Stimulated activated CD4-positive, alpha-beta T cell treated with anti-CD3 and anti-CD28 coated beads, Interleukin-4, amount 100 ng/mL, for 4 hours (primary cell): ENCODE measurements around the gene IDUA.

ENCODE experiments used
- DNase-seq, 2 experiments: peaks; one replicate each; pipeline ENCODE4 v3.0.0-alpha.2; 2020

Gene IDUA

DNA sequence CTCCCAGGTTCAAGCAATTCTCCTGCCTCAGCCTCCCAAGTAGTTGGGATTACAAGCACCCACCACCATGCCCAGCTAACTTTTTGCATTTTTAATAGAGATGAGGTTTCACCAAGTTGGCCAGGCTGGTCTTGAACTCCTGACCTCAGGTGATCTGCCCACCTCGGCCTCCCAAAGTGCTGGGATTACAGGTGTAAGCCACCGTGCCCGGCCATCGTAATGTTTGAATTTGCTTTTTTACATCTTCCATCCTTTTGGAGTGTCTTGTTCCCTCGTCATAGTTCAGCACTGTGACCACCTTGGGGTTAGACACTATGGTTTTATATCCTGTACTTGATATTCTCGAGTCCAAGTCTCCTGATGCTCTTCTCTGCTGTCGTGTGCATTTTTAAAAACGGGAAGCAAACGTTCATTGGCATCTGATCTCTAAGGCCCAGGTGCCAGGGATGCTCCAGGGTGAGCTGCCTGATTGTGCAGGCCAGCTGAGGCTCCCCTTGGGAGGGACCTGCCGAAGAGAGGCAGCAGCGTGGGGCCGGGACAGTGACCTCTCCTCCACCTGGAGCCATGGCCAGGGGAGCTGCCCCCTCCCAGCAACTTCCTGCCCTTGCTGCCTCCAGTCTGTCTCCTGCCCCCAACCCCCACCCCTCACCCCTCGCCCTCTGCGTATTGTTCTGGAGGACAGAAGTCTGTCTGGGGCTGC lies 30.2 kb upstream of the IDUA start:
- no peak for DNase-seq

DNA sequence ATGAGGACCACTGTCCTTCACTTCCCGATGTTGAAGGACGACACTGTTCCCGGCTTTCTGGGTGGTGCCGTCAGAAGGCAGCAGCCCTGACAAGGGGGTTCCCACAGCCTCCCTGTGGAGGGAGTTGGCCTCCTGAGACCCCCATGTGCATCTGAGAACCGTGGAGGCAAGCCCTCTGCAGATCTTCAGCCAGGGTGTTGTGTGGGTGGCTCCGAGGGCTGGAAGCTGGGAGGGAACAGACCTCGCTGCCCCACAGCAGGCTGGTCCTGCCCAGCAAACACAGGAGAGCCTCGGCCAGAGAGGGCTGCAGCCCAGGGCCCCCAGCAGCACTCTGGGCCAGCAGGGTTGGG lies 29.6 kb upstream of the IDUA start:
- DNase-seq = no peak

DNA sequence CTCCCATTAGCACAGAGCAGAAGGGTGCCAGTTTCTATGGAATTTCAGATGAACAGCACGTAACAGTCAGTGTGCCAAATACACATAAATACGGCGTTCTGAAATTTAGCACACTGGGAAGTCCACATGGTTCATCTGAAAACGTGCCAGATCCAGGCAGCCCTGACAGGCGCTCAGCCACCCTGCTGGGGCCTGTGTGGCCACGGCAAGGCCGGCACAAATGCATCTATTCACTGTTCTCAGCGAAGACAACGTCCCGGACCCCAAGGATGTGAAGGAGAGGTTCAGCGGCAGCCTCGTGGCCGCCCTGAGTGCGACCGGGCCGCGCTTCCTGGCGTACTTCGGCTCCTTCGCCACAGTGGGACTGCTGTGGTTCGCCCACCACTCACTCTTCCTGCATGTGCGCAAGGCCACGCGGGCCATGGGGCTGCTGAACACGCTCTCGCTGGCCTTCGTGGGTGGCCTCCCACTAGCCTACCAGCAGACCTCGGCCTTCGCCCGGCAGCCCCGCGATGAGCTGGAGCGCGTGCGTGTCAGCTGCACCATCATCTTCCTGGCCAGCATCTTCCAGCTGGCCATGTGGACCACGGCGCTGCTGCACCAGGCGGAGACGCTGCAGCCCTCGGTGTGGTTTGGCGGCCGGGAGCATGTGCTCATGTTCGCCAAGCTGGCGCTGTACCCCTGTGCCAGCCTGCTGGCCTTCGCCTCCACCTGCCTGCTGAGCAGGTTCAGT lies 29.1 kb upstream of the IDUA start:
- DNase-seq = no peak

DNA sequence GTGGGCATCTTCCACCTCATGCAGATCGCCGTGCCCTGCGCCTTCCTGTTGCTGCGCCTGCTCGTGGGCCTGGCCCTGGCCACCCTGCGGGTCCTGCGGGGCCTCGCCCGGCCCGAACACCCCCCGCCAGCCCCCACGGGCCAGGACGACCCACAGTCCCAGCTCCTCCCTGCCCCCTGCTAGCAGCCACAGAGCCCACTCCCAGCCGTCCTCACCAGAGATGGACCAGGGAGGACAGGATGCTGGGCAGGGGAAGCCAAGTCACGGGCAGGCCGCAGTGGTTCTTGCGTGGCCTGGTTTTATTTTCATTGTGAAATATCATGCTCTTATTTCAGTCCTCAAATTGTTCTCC lies 28.6 kb upstream of the IDUA start:
- no peak for DNase-seq

DNA sequence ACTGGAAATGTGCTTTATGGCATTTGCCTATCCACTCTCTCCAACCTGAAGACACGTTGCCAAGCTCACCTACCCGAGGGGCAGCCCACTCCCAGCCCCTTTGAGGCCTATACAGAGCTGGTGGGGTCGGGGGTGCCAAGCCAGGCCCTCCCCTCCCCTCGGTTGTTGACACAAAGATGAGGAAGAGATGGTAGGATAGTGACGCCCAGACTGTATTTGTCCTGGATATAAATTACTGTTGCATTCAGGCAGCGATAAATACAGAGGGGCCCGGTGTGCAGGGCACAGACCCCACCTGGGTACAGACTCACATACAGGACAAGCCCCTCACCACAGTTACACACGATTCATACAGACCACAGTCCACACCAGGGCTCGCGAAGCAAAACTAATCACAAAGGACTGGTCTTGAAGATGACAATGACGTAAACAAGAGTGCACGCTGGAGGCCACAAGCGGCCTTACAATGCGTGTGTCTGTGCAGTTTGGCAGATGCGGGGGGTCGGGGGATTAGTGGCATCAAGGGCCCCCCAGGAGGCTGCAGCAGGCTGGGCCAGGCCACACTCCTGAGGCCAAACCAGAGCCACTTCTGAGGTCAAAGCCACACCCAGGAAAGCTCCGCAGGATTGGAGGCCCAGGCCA lies 28.0 kb upstream of the IDUA start:
- no peak for DNase-seq

DNA sequence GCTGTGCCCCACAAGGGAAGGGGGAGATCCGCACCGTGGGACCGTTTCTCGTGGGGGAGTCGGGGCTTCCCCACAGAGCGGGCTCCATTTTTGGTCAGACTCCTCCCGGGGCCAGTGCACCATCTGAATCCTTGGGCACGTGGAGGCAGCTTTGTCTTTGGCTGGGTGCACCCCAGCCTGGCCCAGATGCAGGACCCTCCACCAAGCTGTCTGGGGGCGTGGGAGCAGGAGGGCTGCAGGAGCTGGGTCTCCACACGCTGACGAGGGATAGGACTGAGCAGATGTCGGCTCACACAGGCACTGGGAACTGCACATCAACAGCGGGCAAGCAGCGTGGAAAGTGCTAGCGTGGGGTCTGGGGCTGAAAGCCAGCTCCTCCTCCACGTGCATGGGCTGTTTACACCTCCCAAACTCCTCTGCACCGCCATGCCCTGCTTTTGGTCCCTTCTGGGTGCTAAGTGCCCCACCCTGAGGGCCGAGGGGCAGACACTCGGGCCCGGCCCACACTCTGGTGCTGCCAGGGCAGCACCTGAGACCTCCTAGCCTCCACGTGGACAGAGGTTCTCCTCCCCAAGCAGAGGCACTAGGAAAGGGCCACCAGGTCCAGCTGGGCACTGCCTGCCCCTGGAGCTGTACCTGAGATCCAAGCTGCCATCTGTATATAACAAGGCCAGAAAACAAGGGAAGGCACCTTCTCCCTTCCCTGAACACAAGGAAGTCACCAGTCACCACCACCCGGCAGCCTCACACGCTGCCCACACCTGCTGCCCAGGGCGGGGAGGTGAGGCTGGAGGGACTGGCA lies 27.3 kb upstream of the IDUA start:
- DNase-seq = no peak

DNA sequence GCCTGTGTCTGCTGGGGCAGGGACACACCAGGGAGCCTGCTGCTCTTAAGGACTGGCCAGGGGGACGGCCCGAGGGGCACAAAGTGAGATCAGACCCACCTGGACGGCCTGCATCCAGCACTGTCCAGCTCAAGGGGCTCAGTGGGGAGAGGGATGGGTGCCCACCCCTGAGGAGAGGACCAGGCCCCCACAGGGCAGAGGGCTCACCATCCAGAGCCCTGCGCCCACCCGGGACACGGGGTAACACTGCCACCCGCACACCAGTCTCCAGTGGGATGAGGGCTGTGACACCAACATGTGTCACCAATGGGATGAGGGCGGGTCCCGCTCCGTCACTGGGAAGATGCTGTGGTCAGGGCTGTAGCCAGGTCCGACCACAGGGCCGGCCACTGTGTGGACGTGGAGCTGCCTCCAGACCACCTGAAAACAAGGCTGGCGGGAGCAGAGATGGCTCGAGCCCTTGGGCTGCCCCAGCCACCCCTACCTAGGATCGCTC lies 26.7 kb upstream of the IDUA start:
- no peak for DNase-seq

DNA sequence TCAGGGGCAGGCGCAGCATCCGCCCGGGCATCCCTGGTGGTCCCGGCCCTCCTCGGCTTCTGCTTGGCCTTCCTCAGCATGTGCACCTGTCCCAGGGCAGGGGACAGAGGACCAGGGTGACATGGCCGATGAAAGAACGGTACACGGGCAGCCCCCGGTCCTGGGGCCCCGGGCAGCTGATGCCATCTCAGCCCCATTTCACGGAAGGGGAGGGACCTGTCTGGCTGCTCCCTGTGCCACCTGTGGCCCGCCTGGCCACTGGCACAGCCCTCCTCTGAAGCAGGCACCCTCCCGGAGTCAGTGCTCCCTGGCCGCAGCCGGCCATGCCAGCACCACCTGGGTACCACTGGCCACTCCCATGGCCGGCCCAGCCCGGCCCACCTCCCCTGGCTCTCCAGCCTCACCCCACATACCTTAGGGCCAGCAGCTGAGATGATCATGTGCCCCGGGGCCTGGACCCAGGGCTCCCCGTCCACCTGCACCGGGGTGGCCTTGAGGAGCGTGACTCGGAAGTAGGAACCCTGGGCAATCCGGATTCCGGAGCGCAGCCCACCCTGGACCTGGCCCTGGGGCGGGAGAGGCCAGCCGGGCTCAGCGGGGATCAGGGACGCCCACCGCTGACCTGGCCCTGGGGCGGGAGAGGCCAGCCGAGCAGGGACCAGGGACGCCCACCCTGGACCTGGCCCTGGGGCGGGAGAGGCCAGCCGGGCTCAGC lies 26.1 kb upstream of the IDUA start:
- DNase-seq = no peak

DNA sequence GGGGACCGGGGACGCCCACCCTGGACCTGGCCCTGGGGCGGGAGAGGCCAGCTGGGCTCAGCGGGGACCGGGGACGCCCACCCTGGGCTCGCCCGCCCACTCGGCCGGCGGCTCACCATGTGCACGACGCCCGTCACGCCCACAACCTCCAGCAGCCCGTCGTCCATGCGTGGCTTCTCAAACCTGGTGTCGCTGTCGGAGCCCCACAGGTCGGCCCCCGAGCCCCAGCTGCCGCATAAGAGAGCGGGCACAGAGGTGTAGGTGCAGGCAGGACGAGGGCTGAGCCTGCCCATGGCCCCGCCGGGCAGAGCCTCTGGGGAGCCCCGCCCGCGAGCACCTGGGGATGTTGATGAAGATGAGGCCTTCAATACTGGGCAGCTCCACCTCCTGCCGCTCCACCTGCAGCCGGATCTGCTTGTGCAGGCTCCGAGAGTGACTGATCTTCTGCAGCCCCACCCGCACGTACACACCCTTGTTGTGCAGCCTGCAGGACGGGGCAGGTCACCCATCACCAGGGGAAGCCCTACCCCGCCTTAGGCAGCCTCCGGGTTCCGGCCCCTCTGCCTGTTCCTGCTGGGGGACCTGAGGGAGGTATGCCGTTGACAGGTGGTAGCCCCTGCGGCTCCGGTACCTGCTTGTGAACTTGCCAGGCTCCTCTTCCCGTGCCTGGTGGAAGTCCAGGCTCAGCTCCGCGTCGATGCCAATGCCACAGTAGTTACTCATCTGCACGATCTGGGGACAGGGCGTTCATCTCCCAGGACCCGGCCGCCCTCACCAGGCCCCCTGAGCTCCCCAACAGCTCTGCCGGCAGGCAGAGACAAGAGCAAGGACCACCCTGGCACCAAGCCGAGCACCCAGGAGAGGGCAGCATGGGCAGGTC lies 25.3 kb upstream of the IDUA start:
- no peak for DNase-seq

DNA sequence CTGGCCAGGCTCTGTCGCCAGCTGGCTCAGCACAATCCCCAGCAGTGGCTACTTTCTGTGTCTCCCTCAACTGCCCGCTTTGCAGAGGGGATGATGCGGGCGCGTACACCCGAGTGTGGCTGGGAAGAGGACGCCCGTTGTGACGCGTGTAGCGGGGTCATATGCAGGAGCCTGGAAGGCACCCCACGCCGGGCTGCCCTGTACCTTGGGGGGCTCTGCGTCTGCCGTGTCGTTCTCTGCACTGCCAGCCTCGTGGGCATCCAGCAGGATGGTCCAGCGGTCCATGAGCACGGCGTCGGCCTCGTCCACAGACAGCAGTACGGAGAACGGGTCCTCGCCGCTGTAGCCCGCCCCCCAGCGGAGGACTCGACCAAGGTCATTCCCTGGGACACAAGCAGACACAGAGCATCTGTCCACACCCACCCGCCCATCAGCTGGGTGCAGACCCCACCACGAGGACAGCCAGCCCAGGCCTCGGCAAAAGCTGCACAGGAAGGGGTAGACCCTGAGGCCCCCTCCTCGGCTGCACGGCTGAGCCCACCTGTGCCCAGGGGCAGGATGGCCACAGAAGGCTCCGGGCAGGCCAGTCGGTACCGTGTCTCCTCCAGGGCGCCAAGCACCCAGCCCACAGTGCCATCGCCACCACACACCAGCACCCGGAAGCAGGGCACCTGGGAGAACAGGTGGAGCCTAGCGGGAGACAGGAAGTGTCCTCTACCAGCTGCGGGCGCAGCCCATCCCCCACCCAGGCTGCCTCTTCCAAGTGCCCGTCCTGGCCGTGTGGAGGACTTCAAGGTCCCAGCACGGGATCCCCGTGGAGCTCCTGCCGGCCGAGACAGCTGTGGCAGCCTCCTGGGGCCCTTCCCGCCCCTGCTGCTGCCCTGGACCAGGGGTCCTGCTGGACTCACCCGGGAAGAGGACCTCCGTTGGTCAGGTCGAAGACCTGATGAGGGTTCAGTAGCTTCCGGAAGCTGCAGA lies 24.3 kb upstream of the IDUA start:
- no peak for DNase-seq

DNA sequence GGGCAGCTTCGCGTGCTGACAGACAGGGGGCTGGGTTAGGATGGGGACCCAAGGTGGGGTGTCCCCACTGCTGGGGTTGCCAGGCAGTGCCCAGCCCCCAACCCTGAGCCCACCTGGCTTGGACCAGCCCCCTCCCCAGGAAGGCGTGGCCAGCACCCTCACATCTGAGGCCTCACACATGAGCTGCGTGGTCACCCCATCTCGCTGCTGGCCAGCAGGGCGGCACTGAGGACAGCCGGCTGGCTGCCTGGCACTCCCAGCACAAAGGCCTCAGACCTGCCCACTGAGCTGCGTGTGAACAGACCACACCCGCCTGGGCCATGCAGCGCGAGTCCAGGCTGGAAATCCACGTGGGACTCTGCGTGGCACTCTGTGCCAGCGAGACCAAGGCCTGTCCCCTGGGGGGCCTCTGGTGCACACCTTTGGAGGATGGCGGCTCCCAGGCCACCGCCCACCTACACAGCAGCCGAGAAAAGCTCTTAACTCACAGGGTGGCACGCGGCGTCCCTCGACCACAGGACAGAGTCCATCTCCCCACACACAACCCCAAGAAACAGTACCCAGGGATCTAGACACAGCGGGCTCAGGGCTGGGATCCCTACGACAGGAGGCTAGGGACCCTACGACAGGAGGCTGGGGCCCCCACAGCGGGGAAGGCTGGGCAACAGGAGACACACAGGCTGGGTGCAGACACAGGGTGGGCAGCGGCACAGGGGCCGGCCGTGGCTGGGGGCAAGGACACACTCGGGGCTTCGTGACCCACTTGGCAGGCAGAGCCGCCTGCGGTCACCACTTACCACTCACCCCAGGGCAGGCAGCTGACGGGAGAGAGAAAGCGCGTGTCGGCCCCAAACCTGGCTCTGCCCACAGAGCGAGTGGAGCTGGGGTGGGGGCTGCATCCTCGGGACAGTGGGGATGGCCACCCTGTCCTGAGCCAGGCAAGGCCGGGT lies 23.3 kb upstream of the IDUA start:
- no peak for DNase-seq

DNA sequence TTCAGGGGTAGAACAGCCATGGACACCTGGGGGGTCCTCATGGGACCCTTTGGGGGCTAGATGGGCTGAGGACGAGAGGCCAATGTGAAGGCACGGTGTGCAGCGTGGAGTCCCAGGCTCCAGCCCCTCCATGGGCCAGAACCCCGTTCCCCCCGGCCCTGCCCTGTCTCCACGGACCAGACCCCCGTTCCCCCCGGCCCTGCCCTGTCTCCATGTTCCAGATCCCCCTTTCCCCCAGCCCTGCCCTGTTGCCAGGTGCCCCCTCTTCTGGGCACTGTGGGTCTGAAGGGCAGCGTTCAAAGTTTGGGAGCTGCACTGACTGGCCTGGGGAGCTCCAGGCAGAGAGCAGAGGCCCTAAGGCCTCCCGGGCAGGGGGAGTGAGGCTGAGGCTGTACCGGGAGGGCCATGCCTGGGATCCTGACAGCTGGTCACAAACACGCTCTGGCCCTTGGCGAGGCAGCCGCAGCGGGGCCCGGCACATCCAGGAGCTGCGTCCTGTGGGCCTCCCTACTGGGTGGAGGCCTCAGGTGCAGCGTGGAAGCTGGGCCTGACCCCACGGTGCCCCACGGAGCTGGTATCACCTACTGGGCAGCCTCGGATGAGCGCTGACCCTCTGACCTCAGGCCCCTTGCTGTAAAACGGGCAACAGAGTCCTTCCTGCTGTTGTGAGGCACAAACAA lies 22.4 kb upstream of the IDUA start:
- DNase-seq = no peak

DNA sequence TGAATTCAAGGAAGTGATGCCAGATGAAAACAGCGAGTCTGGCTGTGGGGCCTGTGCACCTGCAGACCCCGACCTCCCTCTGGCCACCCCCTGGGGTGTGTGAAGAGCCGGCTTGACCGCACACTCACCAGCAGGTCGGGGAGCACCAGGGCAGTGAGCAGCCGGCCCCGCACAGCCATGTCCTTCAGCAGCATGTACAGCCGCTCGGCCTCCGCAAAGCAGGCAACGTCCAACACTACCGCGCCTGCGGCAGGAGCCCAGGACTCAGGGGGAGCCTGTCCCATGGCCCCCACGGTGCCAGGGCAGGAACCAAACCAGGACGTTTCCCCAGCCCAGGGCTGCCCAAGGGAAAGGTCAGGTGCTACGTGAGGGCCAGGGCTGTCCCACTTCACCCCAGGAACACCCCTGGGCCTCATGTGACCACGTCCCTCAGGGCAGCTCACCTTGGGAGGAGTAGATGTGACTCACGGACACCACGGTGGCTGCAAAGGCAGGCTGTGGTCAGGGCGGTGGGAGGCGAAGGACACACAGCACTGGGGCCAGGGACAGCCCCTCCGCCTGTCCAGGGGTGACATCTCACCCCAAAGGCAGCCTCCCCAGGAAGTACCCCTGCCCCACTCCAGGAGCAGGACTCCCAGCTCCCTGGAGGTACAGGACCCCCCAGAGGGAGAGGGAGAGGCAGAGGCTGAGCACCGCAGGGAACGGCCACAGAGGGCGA lies 21.6 kb upstream of the IDUA start:
- DNase-seq = no peak

DNA sequence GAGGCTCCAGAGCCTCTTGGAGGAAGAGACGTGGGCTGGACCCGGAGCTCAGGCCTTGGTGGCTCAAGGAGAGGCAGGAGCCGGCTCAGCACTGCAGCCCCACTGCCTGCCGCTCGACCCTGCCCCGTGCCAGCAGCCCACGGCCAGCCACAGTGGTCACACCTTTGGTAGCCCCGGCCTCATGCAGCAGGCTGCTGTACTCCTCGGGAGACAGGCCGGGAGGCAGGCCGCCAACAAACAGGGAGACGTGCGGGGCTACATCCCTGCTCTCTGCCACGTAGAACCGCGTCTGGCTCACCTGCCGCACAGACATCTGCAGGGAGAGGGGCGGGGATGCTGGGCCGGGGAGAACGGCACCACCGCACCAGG lies 21.1 kb upstream of the IDUA start:
- DNase-seq = no peak

DNA sequence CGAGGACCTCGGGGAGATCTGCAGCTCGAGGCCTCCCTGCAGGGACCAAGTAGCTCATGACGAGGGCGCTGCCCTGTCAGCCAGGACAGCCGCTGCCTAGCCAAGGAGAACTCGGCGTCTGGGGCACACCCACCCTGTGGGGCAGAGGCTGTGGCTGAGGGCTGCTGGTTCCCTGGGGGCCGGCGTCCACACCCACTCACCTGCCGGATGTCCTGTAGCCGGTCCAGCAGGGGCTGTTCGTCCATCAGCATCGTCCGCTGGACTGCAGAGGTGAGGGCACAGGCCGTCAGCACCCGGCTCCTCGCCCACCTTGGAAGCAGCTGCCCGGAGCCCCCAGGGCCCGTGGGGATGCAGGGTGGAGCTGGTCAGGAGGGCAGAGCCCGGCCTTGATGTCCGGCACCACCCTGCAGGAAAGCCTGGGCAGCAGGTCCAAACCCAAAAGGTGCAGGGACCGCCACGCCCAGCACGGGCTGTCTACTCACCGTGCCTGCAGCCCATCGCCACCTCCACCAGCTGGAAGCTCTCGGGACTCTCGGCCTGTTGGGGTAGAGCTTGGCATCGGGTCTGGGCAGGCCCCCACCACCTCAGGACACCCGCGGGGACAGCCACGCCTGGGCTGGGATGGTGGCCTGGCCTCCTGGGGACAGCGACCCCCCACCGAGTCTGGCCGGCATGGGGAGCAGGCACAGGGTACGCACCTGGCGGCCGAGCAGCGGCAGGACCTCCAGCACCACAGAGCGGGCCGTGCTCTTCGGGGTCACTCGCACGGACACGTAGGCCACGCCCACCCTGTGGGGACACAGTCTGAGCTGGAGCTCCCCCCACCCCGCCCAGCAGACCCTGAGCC lies 20.4 kb upstream of the IDUA start:
- DNase-seq = no peak

DNA sequence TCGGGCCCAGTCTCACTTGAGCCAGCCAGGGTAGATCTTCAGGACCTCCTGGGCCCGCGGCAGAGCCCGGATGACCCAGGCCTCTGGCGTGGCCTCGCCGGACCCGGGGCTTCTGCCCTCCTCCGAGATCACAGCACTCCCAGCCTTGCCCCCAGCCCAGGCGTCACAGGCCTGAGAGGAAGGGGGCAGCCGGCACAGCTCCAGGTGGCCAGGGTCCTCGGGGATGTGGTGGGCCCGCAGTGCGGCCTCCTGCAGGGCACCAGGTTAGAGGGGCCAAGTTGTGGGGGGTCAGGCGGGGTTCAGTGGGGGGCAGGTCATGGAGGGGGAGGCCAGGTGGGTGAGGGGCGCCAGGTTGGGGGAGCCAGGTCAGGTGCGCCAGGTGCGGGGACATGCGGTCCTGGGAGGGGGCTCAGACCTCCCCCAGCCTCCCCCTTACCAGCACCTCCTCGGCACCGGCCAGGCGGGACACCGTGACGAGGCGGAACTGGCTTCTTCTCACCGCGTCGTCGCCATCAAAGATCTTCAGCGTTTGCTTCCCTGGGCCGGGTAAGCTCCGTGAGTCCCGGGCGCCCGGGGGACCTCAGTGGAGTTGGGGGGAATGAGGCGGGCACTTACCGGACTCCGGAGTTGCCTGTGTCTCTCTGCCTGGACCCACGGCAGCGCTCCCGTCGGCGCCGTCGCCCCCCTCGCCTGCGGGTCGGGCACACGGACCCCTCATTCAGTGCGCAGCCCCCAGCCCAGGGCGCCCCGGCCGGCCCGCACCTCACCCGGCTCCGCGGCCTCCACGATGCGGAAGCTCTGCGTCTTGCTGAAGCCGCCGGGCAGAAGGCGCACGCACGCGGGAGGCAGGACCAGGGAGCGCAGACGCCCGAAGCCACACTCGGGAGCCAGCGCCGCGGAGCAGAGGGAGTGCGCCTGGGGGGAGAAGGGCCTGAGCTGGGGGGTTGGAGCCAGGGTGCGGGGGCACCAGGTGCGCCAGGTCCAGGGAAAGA lies 19.4 kb upstream of the IDUA start:
- DNase-seq = no peak
